HG03571 (cell line): ENCODE results near the gene FBXL4.
"Not testable (repeated sequence)": the region's sequence is repeated elsewhere in the genome, so short reads cannot be mapped to it uniquely, and the experiment has no call there.

Experiments used
- ATAC-seq: cut with Tn5 transposase; IDR thresholded peaks from one replicate; pipeline ENCODE4 v1.9.1; 2021; ENCODE audit not compliant: unreplicated experiment

The FBXL4 gene

GRCh38 chr6:98946266-98946878, 1.4 kb downstream of the FBXL4 start:
- ATAC-seq, result no peak

- no peak for ATAC-seq
Observed at GRCh38 chr6:98945311-98946115, 2.2 kb downstream of the FBXL4 start.

DNA sequence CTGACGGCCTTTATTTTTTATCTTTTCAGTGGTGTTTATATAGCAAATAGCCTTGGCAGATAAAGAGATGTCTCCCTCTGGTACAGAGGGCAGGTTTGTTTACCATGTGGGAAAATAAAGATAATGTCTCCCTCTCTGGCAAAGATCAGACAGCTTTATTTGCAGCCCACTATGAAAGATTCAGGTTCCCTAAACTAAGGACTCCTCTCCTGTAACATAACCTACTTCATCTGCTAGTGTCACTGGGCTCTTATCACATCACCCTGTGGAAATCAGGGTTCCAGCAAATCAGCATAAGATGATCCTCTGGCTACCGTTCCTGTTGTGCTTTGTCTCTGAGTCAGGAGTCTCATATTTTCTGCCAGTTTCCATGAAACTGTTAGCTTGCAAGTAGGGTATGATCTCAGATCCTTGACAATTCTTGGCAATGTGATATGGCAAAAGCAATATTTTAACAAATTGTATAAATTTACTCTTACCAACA, 3.1 kb downstream of the FBXL4 start:
- ATAC-seq, result no peak

DNA sequence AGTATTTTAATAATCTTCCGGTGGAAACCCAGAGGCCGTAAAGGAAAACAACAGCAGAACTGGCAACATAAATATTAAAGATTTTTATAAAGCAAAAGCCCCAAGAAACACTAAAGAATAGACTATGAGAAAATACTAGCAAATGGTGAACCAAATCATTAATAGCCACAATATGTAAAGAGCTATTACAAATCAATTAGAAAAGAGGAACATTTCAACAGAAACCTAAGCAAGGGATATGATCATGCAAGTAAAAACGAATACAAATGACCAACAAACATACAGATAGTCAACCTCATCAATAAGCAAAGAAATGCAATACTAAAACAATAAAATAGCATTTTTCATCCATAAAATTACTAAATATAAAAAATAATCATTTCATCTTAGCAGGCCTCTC, 3.6 kb downstream of the FBXL4 start:
- no peak for ATAC-seq

GRCh38 chr6:98942263-98942803, 5.4 kb downstream of the FBXL4 start:
- no peak for ATAC-seq

DNA sequence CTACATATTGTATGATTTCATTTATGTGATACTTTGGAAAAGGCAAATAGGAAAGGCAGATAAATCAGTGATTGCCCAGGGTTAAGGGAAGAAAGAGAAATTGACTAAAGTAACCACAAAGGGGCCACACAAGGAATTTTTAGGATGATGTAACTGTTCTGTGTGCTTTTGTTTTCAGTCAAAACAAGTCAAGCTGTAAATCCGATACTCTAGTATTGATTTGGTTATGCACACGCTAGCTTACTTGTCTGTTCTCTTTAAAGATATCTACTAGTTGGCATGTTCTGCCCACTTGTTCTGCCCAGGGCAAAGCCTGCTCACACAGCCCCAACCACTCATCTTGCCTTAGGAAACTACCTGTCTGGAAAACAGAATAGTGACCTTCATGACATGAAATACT, 6.4 kb downstream of the FBXL4 start:
- ATAC-seq, result no peak

DNA sequence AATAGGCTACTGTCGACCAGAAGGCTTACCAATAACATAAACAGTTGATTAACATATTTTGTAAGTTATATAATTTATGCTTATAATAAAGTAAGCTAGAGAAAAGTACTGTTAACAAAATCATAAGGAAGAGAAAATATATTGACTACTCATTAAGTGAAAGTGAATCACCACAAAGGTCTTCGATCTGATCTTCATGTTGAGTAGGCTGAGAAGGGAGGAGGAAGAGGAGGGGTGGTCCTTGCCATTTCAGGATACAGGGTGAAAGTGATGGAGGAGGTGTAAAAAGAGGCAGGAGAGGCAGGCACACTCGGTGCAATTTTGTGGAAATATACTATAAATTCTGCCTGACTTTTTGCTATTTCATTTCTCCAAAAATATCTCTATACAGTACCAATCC, 10.4 kb downstream of the FBXL4 start:
- no peak for ATAC-seq

- ATAC-seq, result no peak
Observed at GRCh38 chr6:98932381-98932780, 15.4 kb downstream of the FBXL4 start.

- ATAC-seq, result no peak
Observed at GRCh38 chr6:98931696-98932095, 16.1 kb downstream of the FBXL4 start.

DNA sequence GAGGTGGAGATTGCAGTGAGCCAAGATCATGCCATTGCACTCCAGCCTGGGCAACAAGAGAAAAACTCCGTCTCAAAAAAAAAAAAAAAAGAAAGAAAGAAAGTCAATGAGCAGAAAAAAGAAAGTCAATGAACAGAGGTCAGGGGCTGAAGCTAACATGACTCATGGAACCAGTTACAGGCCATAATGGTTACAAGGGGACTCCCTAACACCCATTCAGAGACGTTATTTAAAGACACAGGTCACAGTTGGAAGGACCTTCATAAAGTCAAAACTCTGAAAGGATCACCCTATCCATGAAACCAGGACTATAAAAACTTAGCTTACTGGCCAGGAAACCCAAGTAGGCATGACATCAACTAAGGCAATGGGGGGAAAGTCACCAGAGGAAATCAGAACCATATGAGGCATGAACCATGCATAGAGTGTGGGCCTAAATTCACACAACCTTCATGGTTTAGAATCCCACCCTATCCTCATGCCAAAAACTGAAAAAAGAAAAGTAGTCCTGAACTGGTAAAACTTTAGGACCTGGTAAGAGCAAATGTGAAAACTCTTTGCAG, 18.2 kb downstream of the FBXL4 start:
- ATAC-seq, result no peak

DNA sequence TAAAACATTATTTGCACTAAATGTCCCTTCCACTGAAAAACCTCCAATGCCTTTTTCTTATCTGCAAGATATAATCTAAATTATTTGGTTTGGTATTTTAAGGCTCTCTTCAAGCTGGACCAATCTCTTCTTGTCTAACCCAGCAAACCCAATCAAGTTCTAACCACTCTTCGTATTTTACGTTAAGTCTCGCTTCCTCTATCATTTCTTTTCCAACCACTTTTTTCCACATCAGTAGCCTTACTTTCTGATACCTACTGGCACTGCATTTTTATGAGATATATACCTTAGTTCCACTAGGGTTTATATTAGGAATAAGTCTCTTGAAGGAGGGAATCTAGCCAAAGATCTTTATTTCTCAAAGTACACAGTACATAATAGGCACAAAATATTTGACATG, 19.1 kb downstream of the FBXL4 start:
- no peak for ATAC-seq

GRCh38 chr6:98927534-98927933, 20.2 kb downstream of the FBXL4 start:
- ATAC-seq, result no peak

GRCh38 chr6:98925831-98926230, 21.9 kb downstream of the FBXL4 start:
- ATAC-seq, result no peak

- no peak for ATAC-seq
Observed at GRCh38 chr6:98924647-98925046, 23.1 kb downstream of the FBXL4 start.

- peak; percentile 83 for ATAC-seq
Observed at GRCh38 chr6:98920904-98921431, 26.8 kb downstream of the FBXL4 start.

DNA sequence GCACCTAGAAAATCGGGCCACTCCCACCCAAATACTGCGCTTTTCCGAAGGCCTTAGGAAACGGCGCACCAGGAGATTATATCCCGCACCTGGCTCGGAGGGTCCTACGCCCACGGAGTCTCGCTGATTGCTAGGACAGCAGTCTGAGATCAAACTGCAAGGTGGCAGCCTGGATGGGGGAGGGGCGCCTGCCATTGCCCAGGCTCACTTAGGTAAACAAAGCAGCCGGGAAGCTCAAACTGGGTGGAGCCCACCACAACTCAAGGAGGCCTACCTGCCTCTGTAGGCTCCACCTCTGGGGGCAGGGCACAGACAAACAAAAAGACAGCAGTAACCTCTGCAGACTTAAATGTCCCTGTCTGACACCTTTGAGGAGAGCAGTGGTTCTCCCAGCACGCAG, 36.8 kb downstream of the FBXL4 start:
- ATAC-seq, result not testable (repeated sequence)

- ATAC-seq, result no peak
Observed at GRCh38 chr6:98909236-98909635, 38.5 kb downstream of the FBXL4 start.

DNA sequence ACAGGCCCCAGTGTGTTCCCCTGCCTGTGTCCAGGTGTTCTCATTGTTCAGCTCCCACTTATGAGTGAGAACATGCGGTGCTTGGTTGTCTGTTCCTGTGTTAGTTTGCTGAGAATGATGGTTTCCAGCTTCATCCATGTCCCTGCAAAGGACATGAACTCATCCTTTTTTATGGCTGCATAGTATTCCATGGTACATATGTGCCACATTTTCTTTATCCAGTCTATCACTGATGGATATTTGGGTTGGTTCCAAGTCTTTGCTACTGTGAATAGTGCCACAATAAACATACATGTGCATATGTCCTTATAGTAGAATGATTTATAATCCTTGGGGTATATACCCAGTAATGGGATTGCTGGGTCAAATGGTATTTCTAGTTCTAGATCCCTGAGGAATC, 41.4 kb downstream of the FBXL4 start:
- not testable (repeated sequence) for ATAC-seq

GRCh38 chr6:98905759-98906158, 42.0 kb downstream of the FBXL4 start:
- no peak for ATAC-seq

GRCh38 chr6:98904096-98904495, 43.6 kb downstream of the FBXL4 start:
- no peak for ATAC-seq

DNA sequence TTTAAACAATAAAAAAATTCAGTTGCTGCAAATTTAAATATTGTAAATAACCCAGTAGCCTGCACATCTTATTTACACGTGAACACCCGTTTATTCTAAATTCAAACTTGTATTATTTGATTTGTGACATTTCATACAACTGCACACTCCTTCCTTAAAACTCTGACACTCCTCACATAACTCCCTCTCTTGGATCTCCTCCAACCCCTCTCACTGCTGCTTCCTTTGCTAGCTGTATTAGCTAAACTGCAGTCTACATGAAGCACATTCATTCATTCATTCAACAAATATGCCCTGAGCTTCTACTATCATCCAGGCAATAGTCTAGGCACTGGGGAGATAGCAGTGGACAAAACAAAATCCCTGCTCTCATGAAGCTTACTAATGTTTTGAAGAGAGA, 47.0 kb downstream of the FBXL4 start:
- ATAC-seq, result no peak

GRCh38 chr6:98894810-98895209, 52.9 kb downstream of the FBXL4 start:
- ATAC-seq, result no peak
